ENCODE results near the gene MRPS9. TPM values are rescaled to one million over a fixed set of nuclear protein-coding genes. Genes with fewer than 3 reads are reported as not detected.

MRPS9 gene
- total RNA-seq, 1 experiment from 2014 or later, result 60.0 TPM

DNA sequence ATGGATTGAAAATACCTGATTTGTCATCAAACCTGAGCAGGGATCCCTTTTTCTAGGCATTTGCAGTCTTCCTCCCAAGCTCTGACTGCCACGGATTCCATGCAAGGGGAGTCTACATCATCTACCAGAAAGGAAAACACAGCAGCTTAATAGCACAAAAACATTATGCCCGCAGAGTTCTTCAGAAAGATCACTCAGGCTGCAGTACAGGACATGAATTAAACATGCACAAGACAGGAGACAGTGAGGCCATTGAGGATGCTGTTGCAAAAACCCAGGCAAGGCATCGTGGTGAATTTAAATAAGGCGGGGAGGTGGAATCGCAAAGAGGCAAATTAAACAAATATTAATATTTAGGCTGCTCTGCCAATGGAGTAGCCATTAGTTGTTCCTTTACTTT lies 88.5 kb downstream of the MRPS9 start:
- H3K4me2 ChIP-seq (ENCODE audit: insufficient read depth, insufficient read length, low read length), result no peak overlapping the region
- no peak overlapping the region for H3K27ac ChIP-seq (ENCODE audit: insufficient read length, low read depth, low read length)

More for the DNA sequence above, 88.5 kb downstream of the MRPS9 start:
- Mint-ChIP-seq H3K27ac (no peak overlapping the region), H3K36me3 (ENCODE audit: insufficient read depth in 1 of 3, low read depth in 3 of 3) (no peaks in the 10 kb centered on the region), H3K9me3 (peaks cover 0 to 7% of the 10 kb centered on the region in 2 experiments; a peak in 4 of 5 replicates), H3K27me3 (ENCODE audit: low read depth) (peaks cover 9% of the 10 kb centered on the region; the same call in 1 of the 2 replicates), H3K4me3 (no peak overlapping the region), H3K4me1 (peaks cover 11 to 12% of the 10 kb centered on the region in 2 experiments; a peak in 3 of 4 replicates)
- H4K8ac ChIP-seq (replicated peaks; ENCODE audit: insufficient read length, low read depth, low read length), result no peak overlapping the region
- H3K56ac ChIP-seq (ENCODE audit: insufficient read length, low read depth, low read length), result no peak overlapping the region
- H3K14ac ChIP-seq (ENCODE audit: insufficient read depth, low read length), result no peak overlapping the region
- no peaks in the 10 kb centered on the region for H3K79me2 ChIP-seq (ENCODE audit: insufficient read depth, low read length)
- H2BK20ac ChIP-seq (ENCODE audit: low read depth, low read length, poor library complexity, severe bottlenecking), result no peak overlapping the region
- H4K5ac ChIP-seq (ENCODE audit: insufficient read length, low read depth, low read length), result no peak overlapping the region
- TF ChIP-seq, protein P1, sequence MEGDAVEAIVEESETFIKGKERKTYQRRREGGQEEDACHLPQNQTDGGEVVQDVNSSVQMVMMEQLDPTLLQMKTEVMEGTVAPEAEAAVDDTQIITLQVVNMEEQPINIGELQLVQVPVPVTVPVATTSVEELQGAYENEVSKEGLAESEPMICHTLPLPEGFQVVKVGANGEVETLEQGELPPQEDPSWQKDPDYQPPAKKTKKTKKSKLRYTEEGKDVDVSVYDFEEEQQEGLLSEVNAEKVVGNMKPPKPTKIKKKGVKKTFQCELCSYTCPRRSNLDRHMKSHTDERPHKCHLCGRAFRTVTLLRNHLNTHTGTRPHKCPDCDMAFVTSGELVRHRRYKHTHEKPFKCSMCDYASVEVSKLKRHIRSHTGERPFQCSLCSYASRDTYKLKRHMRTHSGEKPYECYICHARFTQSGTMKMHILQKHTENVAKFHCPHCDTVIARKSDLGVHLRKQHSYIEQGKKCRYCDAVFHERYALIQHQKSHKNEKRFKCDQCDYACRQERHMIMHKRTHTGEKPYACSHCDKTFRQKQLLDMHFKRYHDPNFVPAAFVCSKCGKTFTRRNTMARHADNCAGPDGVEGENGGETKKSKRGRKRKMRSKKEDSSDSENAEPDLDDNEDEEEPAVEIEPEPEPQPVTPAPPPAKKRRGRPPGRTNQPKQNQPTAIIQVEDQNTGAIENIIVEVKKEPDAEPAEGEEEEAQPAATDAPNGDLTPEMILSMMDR (conservative IDR thresholded peaks at IDR 0.05), result no peak
- H2BK5ac ChIP-seq (ENCODE audit: insufficient read length, low read length), result no peak overlapping the region
- H2BK12ac ChIP-seq (ENCODE audit: insufficient read length, low read depth, low read length), result no peak overlapping the region
- H3K4ac ChIP-seq (ENCODE audit: low read depth, low read length), result no peak overlapping the region
- H2AK5ac ChIP-seq (ENCODE audit: insufficient read length, low read length), result no peak overlapping the region
- H4K91ac ChIP-seq (ENCODE audit: insufficient read length, low read depth, low read length), result no peak overlapping the region
- no peak overlapping the region for H2AFZ ChIP-seq (ENCODE audit: low read length)
- H3K23me2 ChIP-seq (ENCODE audit: insufficient read length, low read depth, low read length, poor library complexity, severe bottlenecking), result no peaks in the 10 kb centered on the region
- H3K23ac ChIP-seq (ENCODE audit: insufficient read length, low read depth, low read length), result no peak overlapping the region
- no peak overlapping the region for H3T11ph ChIP-seq (ENCODE audit: low read length)
- no peaks in the 10 kb centered on the region for H3K27me3 ChIP-seq (ENCODE audit: insufficient read depth, low read length)
- no peaks in the 10 kb centered on the region for H3K4me1 ChIP-seq (ENCODE audit: insufficient read depth, low read length)
- H3K18ac ChIP-seq (ENCODE audit: insufficient read length, low read depth, low read length), result no peak overlapping the region
- no peak overlapping the region for H2BK15ac ChIP-seq (ENCODE audit: low read depth, low read length)
- no peak overlapping the region for H2BK120ac ChIP-seq (ENCODE audit: low read depth, low read length, poor library complexity, severe bottlenecking)
- no peaks in the 10 kb centered on the region for H4K20me1 ChIP-seq (ENCODE audit: control insufficient read depth, insufficient read depth, insufficient read length)
- no peak for DNase-seq
- H3K9me3 ChIP-seq (ENCODE audit: control insufficient read depth, low read depth, low read length), result no peaks in the 10 kb centered on the region
- no CpG with 5 or more reads among the region's 5 CpGs for WGBS (ENCODE audit: extremely low coverage, insufficient read length, low lambda C conversion rate)
- H3K79me1 ChIP-seq (ENCODE audit: insufficient read depth, low read depth, low read length, poor library complexity, severe bottlenecking), result no peaks in the 10 kb centered on the region
- no peak overlapping the region for H3K9ac ChIP-seq (ENCODE audit: extremely low read depth, insufficient read length, low read length)
